PFSK-1 (cell line): ENCODE data around the gene PTH2R.

Experiments used
- POLR2AphosphoS5 ChIP-seq: IDR thresholded peaks from 2 replicates; pipeline ENCODE4 v1.6.1; 2012; ENCODE audit warnings: low read depth, mild to moderate bottlenecking, control low read depth, low read length, moderate library complexity
- REST ChIP-seq, 2 experiments: IDR thresholded peaks; 2 replicates each; pipeline versions ENCODE4 v1.6.1 to v1.8.0; 2011 to 2012; ENCODE audit warnings: low read depth in 2 of 2, low read length in 2 of 2, control low read depth in 1 of 2, inconsistent platforms in 1 of 2, mild to moderate bottlenecking in 1 of 2, moderate library complexity in 1 of 2; ENCODE audit not compliant: insufficient read depth in 1 of 2
- SIN3A ChIP-seq: IDR thresholded peaks from 2 replicates; pipeline ENCODE4 v1.6.1; 2012; ENCODE audit warnings: mild to moderate bottlenecking, low read length, moderate library complexity, borderline replicate concordance; ENCODE audit not compliant: insufficient read depth
- TAF1 ChIP-seq: IDR thresholded peaks from 2 replicates; pipeline ENCODE4 v1.6.1; 2012; ENCODE audit warnings: low read length, control low read depth, borderline replicate concordance; ENCODE audit not compliant: insufficient read depth

GRCh38 chr2:208366215-208367127, 40.1 kb upstream of the PTH2R start:
- no peak for TF ChIP-seq TAF1
- no peak for TF ChIP-seq REST (IDR thresholded peaks at IDR 0.05; ENCODE audit: insufficient read depth in 1 of 2, low read depth in 2 of 2, low read length in 2 of 2)
- no peak for TF ChIP-seq SIN3A
- TF ChIP-seq POLR2AphosphoS5 = no peak
